ENCODE measurements around the gene EI24.
A peak's percentile ranks its signal among the peaks of the same experiment; 100 is the strongest.

The EI24 gene

GRCh38 chr11:125592305-125593113 is 23.2 kb downstream of the EI24 start, which contains the start of gene STT3A:
TSS of gene STT3A (plus strand) at chr11:125592852. CDS start at chr11:125595916, 3,064 bp downstream.
- TF ChIP-seq ZFX (IDR thresholded peaks at IDR 0.05; ENCODE audit: borderline replicate concordance) = no peak
- TF ChIP-seq, protein P1, sequence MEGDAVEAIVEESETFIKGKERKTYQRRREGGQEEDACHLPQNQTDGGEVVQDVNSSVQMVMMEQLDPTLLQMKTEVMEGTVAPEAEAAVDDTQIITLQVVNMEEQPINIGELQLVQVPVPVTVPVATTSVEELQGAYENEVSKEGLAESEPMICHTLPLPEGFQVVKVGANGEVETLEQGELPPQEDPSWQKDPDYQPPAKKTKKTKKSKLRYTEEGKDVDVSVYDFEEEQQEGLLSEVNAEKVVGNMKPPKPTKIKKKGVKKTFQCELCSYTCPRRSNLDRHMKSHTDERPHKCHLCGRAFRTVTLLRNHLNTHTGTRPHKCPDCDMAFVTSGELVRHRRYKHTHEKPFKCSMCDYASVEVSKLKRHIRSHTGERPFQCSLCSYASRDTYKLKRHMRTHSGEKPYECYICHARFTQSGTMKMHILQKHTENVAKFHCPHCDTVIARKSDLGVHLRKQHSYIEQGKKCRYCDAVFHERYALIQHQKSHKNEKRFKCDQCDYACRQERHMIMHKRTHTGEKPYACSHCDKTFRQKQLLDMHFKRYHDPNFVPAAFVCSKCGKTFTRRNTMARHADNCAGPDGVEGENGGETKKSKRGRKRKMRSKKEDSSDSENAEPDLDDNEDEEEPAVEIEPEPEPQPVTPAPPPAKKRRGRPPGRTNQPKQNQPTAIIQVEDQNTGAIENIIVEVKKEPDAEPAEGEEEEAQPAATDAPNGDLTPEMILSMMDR (IDR thresholded peaks at IDR 0.05) = no peak
- peak within 1 kb of the TSS; percentile 87 for H3K27ac ChIP-seq

DNA sequence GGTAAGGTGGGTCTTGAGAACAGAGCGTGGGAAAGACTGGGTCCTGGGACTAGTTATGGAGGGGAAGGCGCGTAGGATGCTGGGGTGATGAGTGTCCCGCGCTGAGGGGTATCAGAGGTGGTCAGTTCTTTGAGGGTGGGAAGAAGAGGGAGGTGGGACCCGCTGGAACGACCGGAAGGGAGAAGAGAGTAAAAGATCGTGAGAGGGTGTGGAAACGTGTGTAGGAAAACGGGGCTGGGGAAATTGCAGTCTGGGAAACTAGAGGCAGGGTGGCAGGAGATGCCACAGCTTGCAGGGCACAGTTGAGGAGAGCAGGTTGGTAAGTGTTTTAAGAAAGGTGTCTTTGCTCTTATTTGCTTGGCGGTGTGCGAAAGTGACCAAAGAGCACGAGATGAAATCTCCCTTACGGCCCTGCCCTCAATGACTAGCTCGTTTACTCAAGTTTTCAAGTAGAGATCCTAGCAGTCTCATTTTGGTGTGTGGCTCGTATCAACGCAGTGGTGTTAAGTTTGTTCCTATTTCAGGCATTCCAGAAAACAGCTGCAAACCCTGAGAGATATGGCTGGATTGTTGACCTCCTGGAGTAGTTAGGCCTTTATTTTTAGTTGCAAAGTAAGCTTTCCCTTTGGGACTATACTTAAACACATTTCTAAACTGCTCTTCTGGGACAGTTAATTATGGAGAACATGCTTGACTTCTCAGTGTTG is 24.0 kb downstream of the EI24 start:
- peak overlapping the region; percentile 87 for H3K27ac ChIP-seq
- TF ChIP-seq ZFX (IDR thresholded peaks at IDR 0.05; ENCODE audit: borderline replicate concordance) = no peak
- TF ChIP-seq, protein P1 (IDR thresholded peaks at IDR 0.05) = no peak

DNA sequence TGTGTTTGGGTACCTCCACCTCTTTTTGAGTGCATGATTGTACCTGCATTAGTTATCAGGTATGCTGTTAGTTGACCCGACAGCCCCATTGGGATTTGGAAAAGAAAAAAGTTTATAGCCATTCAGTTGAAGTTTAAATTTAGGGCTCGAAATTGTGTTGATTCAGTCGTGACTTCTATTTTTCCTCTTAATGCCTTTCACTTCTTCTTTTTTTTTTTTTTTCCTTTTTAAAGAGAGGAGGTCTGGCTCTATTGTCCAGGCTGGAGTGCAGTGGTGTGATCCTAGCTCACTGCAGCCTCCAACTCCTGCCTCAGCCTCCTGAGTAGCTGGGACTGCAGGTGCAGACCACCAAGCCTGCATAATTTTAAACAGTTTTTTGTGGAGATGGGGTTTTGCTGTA is 25.7 kb downstream of the EI24 start:
- H3K27ac ChIP-seq = no peak overlapping the region
- TF ChIP-seq ZFX (IDR thresholded peaks at IDR 0.05; ENCODE audit: borderline replicate concordance) = no peak
- TF ChIP-seq, protein P1 (IDR thresholded peaks at IDR 0.05) = no peak

DNA sequence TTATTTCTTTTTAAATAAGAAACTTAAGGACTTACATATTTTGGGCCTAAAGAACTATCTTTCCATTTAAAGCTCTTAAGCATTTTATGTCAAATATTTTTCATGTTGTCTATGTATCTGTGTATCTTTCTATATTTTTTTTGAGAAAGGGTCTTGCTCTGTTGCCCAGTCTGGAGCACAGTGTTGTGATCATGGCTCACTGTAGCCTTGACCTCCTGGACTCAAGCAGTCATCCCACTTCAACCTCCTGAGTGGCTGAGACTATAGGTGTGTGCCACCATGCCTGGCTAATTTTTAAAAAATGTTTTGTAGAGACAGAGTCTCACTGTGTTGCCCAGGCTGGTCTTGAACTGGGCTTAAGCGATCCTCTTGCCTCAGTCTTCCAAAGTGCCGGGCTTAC is 31.4 kb downstream of the EI24 start:
- TF ChIP-seq, protein P1 (IDR thresholded peaks at IDR 0.05) = no peak
- TF ChIP-seq ZFX (IDR thresholded peaks at IDR 0.05; ENCODE audit: borderline replicate concordance) = no peak
- H3K27ac ChIP-seq = no peak overlapping the region

DNA sequence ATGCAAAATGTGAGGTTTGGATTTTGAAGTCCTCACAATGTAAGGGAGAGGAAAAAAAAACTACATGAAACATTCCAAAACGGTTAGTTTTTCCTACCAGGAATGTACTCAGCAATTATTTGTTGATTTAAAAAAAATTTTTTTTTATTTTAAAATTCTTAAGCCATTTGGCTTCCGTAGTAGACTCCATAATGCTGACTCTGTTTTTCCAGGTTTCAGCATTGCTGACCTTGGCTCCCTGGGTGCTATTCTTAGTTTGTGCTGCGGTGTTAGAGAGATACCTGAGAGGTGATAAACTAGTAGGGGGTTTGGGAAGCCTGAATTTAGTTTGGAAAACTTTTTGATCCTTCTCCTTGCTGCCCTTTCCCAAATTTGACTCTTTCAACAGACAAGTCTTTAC is 33.9 kb downstream of the EI24 start:
- no peak for TF ChIP-seq ZFX (IDR thresholded peaks at IDR 0.05; ENCODE audit: borderline replicate concordance)
- TF ChIP-seq, protein P1 (IDR thresholded peaks at IDR 0.05) = no peak

DNA sequence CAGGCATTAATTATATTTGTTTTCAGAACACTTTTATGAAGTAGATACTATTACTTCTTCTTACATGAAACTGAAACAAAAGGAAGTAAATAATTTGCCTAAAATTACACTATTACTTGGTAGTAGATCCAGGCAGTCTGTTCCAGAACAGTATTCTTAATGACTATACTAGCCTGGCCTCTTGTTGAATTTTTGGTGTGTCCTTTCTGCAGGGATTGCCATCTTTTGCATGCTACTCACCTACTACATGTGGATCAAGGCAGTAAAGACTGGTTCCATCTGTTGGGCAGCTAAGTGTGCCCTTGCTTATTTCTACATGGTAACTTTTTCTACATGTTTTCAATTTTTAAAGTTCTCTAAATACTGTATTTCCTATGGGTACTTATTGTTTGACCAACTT is 36.1 kb downstream of the EI24 start:
- no peak overlapping the region for H3K27ac ChIP-seq
- TF ChIP-seq, protein P1 (IDR thresholded peaks at IDR 0.05) = no peak
- no peak for TF ChIP-seq ZFX (IDR thresholded peaks at IDR 0.05; ENCODE audit: borderline replicate concordance)

More for the DNA sequence above, 33.9 kb downstream of the EI24 start:
- H3K27ac ChIP-seq = no peak overlapping the region

DNA sequence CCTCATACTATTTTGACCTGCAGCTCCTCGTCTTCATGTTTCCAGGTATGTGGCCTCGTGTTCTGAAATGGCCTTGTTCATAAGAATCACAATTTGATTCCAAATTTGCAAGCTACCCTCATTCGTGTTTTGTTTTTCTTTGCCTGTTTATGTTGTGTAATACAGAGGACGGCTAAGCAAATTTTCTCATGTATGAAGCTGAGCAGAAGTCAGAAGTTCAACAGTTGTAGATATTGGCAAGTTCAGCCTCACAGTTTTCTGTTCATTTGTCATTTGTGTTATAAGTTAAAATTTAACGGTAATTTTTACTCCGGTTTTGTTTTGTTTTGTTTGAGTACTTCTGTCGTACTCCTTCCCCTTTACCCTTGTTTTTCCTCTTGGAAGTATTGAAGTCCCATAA is 40.3 kb downstream of the EI24 start:
- H3K27ac ChIP-seq = no peak overlapping the region
- TF ChIP-seq, protein P1 (IDR thresholded peaks at IDR 0.05) = no peak
- TF ChIP-seq ZFX (IDR thresholded peaks at IDR 0.05; ENCODE audit: borderline replicate concordance) = no peak

Data from 22Rv1 (cell line).